ENCODE measurements around the gene METTL26.

DNA sequence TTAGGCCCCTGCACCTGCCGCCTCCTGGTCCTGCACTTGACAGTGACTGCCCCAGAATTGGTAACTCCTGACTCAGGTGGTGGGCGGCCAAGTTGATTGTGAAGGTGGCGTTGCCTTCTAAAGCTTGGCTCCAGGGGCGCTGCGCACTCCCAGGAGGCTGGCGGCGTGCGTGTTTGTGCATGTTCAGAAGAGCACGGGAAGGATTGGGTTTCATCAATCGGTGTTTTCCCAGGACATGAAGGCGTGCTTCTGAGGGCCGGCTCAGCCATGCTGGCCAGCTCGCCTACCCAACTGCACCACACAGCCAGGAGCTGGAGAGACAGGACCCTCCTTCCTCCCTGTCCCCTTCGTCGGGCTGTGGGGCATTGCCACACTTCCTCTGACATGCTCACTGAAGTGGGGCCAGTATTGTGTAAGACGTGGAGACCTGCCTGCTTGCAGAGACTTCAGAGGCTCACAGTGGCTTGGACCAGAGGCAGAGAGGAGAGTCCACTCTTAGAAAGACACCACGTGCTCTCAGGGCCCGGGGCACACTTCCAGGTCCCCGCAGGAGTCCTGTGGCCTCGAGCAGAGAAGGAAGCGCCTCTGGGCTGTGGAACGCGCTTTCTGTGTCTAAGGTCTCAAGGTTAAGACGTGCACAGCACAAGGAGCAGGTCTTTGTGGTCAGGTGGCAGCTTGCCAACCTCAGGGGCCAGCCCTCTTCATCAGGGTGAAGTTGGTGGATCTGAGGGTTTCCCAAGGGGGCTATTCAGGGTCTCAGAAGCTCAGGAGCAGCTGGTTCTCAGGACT, 43.4 kb downstream of the METTL26 start:
- TF ChIP-seq, protein P1, sequence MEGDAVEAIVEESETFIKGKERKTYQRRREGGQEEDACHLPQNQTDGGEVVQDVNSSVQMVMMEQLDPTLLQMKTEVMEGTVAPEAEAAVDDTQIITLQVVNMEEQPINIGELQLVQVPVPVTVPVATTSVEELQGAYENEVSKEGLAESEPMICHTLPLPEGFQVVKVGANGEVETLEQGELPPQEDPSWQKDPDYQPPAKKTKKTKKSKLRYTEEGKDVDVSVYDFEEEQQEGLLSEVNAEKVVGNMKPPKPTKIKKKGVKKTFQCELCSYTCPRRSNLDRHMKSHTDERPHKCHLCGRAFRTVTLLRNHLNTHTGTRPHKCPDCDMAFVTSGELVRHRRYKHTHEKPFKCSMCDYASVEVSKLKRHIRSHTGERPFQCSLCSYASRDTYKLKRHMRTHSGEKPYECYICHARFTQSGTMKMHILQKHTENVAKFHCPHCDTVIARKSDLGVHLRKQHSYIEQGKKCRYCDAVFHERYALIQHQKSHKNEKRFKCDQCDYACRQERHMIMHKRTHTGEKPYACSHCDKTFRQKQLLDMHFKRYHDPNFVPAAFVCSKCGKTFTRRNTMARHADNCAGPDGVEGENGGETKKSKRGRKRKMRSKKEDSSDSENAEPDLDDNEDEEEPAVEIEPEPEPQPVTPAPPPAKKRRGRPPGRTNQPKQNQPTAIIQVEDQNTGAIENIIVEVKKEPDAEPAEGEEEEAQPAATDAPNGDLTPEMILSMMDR (IDR thresholded peaks at IDR 0.05; ENCODE audit: control extremely low read depth in 1 of 3, insufficient read depth in 1 of 3, low read depth in 1 of 3, low read length in 3 of 3), result no peak
- TF ChIP-seq SAP30 (IDR thresholded peaks at IDR 0.05; ENCODE audit: insufficient read depth, insufficient replicate concordance, low read length) (no peak), SIX5 (IDR thresholded peaks at IDR 0.05; ENCODE audit: low read depth, low read length) (no peak), POLR2A (IDR thresholded peaks at IDR 0.05; ENCODE audit: control extremely low read depth in 1 of 2, low read depth in 2 of 2, low read length in 2 of 2) (no peak), RFX5 (IDR thresholded peaks at IDR 0.05; ENCODE audit: borderline replicate concordance, low read depth, low read length) (no peak), YY1 (IDR thresholded peaks at IDR 0.05; ENCODE audit: low read depth, low read length) (no peak), FOSL1 (IDR thresholded peaks at IDR 0.05; ENCODE audit: insufficient read depth, low read depth, low read length) (no peak), CEBPB (IDR thresholded peaks at IDR 0.05; ENCODE audit: low read depth, low read length) (no peak), SIN3A (conservative IDR thresholded peaks at IDR 0.05 in 1 of 2, IDR thresholded peaks at IDR 0.05 in 1 of 2; ENCODE audit: low read depth in 1 of 2, low read length in 2 of 2) (no peak), KDM1A (IDR thresholded peaks at IDR 0.05; ENCODE audit: borderline replicate concordance, low read length) (no peak)

Measured in H1 (cell line).